ENCODE data around the gene FLRT2. TPM values are rescaled to one million over a fixed set of nuclear protein-coding genes. Genes with fewer than 3 reads are reported as not detected.

The FLRT2 gene
- total RNA-seq, 1 experiment from 2014 or later, result 4.5 TPM

DNA sequence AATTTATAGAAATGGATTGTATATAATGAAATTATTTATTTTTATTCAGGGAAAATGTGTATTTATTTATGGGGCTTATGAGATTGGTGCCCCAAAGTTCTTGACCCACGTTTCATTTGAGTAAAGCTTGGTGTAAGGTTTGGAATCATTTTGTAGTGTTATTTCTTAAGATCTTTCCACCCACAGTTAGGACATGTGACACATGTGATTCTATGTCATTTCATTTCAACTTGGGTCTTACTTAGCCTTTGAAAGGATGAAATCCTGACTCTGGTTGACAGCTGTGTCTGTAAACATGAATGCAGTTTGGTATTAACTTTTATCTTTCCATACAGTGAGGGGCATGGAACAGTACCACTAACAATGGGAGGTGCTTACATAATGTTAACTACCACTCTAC is 51.7 kb downstream of the FLRT2 start:
- H3K27ac ChIP-seq (ENCODE audit: low read length), result no peak overlapping the region
- in situ Hi-C loops (cut with HindIII; ENCODE audit: low pct_unique_long_range_greater_than_20kb, low sequenced_read_pairs), result no loop called here
- H3K4me3 ChIP-seq (ENCODE audit: low read depth in 2 of 2, low read length in 2 of 2), result no peak overlapping the region
- CTCF ChIA-PET, result no interaction called here
- ATAC-seq, result no peak
- no peaks in the 10 kb centered on the region for H3K9me3 ChIP-seq (ENCODE audit: control insufficient read depth, insufficient read depth, low read depth, low read length)
- intact Hi-C loops (cut with micrococcal nuclease; ENCODE audit: unreplicated experiment), result no loop called here
- POLR2A ChIA-PET, result no interaction called here
- no peak for TF ChIP-seq SIN3A (IDR thresholded peaks at IDR 0.05; ENCODE audit: borderline replicate concordance, insufficient read depth, low read depth, low read length)
- TF ChIP-seq, protein P1, sequence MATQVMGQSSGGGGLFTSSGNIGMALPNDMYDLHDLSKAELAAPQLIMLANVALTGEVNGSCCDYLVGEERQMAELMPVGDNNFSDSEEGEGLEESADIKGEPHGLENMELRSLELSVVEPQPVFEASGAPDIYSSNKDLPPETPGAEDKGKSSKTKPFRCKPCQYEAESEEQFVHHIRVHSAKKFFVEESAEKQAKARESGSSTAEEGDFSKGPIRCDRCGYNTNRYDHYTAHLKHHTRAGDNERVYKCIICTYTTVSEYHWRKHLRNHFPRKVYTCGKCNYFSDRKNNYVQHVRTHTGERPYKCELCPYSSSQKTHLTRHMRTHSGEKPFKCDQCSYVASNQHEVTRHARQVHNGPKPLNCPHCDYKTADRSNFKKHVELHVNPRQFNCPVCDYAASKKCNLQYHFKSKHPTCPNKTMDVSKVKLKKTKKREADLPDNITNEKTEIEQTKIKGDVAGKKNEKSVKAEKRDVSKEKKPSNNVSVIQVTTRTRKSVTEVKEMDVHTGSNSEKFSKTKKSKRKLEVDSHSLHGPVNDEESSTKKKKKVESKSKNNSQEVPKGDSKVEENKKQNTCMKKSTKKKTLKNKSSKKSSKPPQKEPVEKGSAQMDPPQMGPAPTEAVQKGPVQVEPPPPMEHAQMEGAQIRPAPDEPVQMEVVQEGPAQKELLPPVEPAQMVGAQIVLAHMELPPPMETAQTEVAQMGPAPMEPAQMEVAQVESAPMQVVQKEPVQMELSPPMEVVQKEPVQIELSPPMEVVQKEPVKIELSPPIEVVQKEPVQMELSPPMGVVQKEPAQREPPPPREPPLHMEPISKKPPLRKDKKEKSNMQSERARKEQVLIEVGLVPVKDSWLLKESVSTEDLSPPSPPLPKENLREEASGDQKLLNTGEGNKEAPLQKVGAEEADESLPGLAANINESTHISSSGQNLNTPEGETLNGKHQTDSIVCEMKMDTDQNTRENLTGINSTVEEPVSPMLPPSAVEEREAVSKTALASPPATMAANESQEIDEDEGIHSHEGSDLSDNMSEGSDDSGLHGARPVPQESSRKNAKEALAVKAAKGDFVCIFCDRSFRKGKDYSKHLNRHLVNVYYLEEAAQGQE (IDR thresholded peaks at IDR 0.05; ENCODE audit: insufficient read depth in 1 of 2, low read depth in 2 of 2, low read length in 1 of 2), result no peak
- no peak for TF ChIP-seq TCF7L2 (IDR thresholded peaks at IDR 0.05; ENCODE audit: low read depth, low read length)
- TF ChIP-seq, protein P2, sequence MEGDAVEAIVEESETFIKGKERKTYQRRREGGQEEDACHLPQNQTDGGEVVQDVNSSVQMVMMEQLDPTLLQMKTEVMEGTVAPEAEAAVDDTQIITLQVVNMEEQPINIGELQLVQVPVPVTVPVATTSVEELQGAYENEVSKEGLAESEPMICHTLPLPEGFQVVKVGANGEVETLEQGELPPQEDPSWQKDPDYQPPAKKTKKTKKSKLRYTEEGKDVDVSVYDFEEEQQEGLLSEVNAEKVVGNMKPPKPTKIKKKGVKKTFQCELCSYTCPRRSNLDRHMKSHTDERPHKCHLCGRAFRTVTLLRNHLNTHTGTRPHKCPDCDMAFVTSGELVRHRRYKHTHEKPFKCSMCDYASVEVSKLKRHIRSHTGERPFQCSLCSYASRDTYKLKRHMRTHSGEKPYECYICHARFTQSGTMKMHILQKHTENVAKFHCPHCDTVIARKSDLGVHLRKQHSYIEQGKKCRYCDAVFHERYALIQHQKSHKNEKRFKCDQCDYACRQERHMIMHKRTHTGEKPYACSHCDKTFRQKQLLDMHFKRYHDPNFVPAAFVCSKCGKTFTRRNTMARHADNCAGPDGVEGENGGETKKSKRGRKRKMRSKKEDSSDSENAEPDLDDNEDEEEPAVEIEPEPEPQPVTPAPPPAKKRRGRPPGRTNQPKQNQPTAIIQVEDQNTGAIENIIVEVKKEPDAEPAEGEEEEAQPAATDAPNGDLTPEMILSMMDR (IDR thresholded peaks at IDR 0.05), result no peak
- no peak for TF ChIP-seq POLR2AphosphoS5 (IDR thresholded peaks at IDR 0.05; ENCODE audit: low read depth, low read length)
- no peak for DNase-seq (ENCODE audit: low read depth, low spot score)
- no peaks in the 10 kb centered on the region for H3K27me3 ChIP-seq (ENCODE audit: control insufficient read depth, insufficient read depth, low read length)
- H3K4me1 ChIP-seq (ENCODE audit: control insufficient read depth, insufficient read depth, low read length), result no peaks in the 10 kb centered on the region
- no peaks in the 10 kb centered on the region for H3K36me3 ChIP-seq (ENCODE audit: control insufficient read depth, insufficient read depth, low read length)
- no TSS peak for BruUV-seq (replicated peaks)

DNA sequence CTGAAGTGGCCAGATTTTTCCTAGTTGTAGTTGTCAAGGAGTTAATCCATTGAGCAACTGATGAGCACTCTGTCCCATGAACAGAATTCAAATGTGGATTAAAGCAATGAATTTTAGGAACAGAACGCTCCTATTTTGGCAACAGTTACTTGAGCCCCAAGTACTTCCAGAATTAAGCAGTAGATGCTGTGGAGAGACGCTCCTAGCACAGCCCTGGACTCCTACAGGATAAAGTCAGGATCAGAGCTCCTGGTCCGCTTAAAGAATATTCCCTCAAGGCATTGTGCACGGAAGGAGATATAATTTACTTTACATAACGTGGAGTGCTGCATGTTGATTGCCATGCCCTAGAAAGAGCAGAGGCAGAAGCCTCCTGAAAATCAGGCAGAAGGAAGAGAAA is 53.4 kb downstream of the FLRT2 start:
- no TSS peak for BruUV-seq (replicated peaks)
- CTCF ChIA-PET, result no interaction called here
- no peak for TF ChIP-seq SIN3A (IDR thresholded peaks at IDR 0.05; ENCODE audit: borderline replicate concordance, insufficient read depth, low read depth, low read length)
- TF ChIP-seq, protein P1 (IDR thresholded peaks at IDR 0.05; ENCODE audit: insufficient read depth in 1 of 2, low read depth in 2 of 2, low read length in 1 of 2), result no peak
- TF ChIP-seq TCF7L2 (IDR thresholded peaks at IDR 0.05; ENCODE audit: low read depth, low read length), result no peak
- TF ChIP-seq POLR2AphosphoS5 (IDR thresholded peaks at IDR 0.05; ENCODE audit: low read depth, low read length), result no peak

More for the DNA sequence above, 53.4 kb downstream of the FLRT2 start:
- ATAC-seq, result no peak
- Histone ChIP-seq H3K27ac (ENCODE audit: low read length) (no peak overlapping the region), H3K27me3 (ENCODE audit: control insufficient read depth, insufficient read depth, low read length) (no peaks in the 10 kb centered on the region), H3K36me3 (ENCODE audit: control insufficient read depth, insufficient read depth, low read length) (no peaks in the 10 kb centered on the region), H3K9me3 (ENCODE audit: control insufficient read depth, insufficient read depth, low read depth, low read length) (no peaks in the 10 kb centered on the region), H3K4me3 (ENCODE audit: low read depth in 2 of 2, low read length in 2 of 2) (no peak overlapping the region), H3K4me1 (ENCODE audit: control insufficient read depth, insufficient read depth, low read length) (no peaks in the 10 kb centered on the region)
- POLR2A ChIA-PET, result no interaction called here
- intact Hi-C loops (cut with micrococcal nuclease; ENCODE audit: unreplicated experiment), result no loop called here
- DNase-seq (ENCODE audit: low read depth, low spot score), result no peak
- in situ Hi-C loops (cut with HindIII; ENCODE audit: low pct_unique_long_range_greater_than_20kb, low sequenced_read_pairs), result no loop called here
